ENCODE measurements around the gene NOL12.
"Not testable (repeated sequence)": the region's sequence is repeated elsewhere in the genome, so short reads cannot be mapped to it uniquely, and the experiment has no call there.

NOL12 gene

DNA sequence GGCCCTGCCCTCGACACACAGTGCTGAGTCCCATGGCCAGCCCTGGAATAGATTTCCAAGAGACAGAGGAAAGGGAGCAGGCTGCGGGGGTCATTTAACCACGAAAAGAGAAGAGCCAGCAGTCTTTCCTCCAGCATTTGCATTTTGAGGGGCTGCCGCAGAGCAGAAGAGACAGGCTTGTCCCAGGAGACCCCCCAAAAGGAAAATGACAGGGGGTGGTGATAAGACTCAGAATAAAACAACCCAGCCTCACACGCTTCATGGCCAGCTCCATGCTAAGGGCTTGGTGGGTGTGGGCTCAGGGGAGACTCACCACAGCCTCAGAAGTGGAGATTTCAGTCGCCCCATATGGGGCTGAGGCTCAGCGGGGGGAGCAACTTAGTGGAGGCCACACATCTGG, 27.6 kb downstream of the NOL12 start:
- DNase-seq (ENCODE audit: low spot score), result no peak
- TF ChIP-seq, protein P1, sequence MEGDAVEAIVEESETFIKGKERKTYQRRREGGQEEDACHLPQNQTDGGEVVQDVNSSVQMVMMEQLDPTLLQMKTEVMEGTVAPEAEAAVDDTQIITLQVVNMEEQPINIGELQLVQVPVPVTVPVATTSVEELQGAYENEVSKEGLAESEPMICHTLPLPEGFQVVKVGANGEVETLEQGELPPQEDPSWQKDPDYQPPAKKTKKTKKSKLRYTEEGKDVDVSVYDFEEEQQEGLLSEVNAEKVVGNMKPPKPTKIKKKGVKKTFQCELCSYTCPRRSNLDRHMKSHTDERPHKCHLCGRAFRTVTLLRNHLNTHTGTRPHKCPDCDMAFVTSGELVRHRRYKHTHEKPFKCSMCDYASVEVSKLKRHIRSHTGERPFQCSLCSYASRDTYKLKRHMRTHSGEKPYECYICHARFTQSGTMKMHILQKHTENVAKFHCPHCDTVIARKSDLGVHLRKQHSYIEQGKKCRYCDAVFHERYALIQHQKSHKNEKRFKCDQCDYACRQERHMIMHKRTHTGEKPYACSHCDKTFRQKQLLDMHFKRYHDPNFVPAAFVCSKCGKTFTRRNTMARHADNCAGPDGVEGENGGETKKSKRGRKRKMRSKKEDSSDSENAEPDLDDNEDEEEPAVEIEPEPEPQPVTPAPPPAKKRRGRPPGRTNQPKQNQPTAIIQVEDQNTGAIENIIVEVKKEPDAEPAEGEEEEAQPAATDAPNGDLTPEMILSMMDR (IDR thresholded peaks at IDR 0.05; ENCODE audit: extremely low read depth, missing control alignments), result no peak

DNA sequence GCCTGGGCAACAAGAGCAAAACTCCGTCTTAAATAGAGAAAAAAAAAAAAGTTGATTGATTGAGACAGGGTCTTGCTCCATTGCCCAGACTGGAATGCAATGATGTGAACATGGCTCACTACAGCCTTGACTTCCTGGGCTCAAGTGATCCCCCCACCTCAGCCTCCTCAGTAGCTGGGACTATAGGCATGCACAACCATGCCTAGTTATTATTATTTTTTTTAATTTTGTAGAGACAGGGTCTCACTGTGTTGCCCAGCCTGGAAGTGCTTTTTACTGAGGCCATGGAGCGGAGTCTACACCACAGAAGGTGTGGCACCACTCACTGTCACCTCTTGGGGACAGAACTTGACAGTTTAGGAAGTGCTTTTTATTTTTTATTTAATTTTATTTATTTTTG, 28.5 kb downstream of the NOL12 start:
- DNase-seq (ENCODE audit: low spot score), result no peak
- TF ChIP-seq, protein P1 (IDR thresholded peaks at IDR 0.05; ENCODE audit: extremely low read depth, missing control alignments), result no peak

DNA sequence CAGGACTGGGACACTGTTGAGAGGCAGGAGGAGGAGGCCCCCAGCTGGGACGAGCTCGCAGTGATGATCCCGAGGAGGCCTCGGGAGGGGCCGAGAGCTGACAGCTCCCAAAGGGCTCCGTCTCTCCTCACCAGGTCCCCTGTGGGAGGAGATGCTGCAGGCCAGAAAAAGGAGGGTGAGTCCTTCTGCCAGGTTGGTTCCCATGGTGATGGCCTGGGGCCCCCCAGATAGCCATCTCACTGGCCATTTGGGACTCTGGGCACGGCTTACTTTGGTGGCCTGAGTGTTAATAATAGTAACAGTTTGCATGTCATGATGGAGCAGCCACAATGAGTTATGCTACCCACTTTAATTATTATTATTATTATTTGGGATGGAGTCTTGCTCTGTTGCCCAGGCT, 29.6 kb downstream of the NOL12 start:
- DNase-seq (ENCODE audit: low spot score), result no peak

DNA sequence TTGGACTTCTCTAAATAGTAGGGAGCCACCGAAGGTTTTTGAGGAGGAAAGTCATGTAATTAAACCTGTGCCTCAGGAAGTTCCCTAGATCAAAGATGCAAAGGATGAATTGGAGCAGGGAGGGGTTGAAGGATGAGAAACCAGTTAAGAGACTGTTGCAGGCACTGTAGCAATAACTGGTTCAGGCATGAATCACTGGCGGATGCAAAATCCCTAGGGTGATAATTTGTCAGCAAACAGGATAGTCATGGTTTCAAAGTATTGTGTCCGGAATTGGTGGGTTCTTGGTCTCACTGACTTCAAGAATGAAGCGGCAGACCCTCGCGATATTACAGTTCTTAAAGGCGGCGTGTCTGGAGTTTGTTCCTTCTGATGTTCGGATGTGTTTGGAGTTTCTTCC, 30.6 kb downstream of the NOL12 start:
- TF ChIP-seq, protein P1 (IDR thresholded peaks at IDR 0.05; ENCODE audit: extremely low read depth, missing control alignments), result no peak
- DNase-seq (ENCODE audit: low spot score), result no peak

More for the DNA sequence above, 29.6 kb downstream of the NOL12 start:
- TF ChIP-seq, protein P1 (IDR thresholded peaks at IDR 0.05; ENCODE audit: extremely low read depth, missing control alignments), result no peak

DNA sequence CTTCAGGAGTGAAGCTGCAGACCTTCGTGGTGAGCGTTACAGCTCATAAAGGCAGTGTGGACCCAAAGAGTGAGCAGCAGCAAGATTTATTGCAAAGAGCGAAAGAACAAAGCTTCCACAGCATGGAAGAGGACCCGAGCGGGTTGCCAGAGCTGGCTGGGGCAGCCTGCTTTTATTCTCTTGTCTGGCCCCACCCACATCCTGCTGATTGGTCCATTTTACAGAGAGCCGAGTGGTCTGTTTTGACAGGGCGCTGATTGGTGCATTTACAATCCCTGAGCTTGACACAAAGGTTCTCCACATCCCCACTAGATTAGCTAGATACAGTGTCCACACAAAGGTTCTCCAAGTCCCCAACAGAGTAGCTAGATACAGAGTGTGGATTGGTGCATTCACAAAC, 31.1 kb downstream of the NOL12 start:
- not testable (repeated sequence) for DNase-seq (ENCODE audit: low spot score)

DNA sequence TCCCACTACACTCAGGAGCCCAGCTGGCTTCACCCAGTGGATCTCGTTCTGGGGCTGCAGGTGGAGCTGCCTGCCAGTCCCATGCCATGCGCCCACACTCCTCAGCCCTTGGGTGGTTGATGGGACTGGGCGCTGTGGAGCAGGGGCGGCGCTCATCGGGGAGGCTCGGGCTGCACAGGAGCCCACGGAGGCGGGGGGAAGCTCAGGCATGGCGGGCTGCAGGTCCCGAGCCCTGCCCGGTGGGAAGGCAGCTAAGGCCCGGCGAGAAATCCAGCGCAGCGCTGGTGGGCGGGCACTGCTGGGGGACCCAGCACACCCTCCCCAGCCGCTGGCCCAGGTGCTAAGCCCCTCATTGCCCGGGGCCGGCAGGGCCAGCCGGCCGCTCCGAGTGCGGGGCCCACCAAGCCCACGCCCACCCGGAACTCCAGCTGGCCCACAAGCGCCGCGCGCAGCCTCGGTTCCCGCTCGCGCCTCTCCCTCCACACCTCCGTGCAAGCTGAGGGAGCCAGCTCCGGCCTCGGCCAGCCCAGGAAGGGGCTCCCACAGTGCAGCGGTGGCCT, 31.7 kb downstream of the NOL12 start:
- DNase-seq (ENCODE audit: low spot score), result not testable (repeated sequence)

DNA sequence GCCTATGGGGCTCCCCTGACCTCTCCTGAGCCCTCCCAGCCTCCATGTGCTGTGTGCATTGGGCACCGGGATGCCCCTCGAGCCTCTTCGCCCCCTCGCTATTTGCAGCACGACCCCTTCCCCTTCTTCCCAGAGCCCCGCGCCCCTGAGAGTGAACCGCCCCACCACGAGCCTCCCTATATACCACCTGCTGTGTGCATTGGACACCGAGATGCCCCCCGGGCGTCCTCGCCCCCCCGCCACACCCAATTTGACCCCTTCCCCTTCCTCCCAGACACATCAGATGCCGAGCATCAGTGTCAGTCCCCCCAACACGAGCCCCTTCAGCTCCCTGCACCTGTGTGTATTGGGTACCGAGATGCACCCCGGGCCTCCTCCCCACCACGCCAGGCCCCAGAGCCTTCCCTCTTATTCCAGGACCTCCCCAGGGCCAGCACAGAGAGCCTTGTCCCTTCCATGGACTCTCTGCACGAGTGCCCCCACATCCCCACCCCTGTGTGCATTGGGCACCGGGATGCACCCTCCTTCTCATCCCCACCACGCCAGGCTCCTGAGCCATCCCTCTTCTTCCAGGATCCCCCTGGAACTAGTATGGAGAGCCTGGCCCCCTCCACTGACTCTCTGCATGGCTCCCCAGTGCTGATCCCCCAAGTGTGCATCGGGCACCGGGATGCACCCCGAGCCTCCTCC, 39.6 kb downstream of the NOL12 start:
- TF ChIP-seq, protein P1 (IDR thresholded peaks at IDR 0.05; ENCODE audit: extremely low read depth, missing control alignments), result no peak

DNA sequence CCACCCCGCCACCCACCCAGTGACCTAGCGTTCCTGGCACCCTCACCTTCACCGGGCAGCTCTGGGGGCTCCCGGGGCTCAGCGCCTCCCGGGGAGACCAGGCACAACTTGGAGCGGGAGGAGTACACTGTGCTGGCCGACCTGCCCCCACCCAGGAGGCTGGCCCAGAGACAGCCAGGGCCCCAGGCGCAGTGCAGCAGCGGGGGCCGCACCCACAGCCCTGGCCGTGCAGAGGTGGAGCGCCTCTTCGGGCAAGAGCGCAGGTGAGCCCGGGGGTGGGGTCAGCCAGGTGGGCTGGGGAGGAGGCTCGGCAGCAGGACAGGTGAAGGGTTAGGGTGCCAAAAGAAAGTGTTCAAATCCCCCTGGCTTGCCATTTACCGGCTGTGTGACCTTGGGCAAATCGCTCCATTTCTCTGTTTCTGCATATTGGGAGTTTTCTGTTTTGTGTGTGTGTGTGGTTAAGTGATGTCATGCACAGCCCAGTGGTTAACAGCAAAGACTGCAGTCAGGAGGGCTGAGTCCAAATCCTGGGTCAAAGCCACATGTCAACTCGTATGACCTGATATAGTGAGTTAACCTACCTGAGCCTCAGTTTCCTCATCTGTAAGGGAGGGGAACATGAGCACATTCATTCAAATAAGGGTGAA, 40.2 kb downstream of the NOL12 start:
- no peak for DNase-seq (ENCODE audit: low spot score)
- TF ChIP-seq, protein P1 (IDR thresholded peaks at IDR 0.05; ENCODE audit: extremely low read depth, missing control alignments), result no peak

More for the DNA sequence above, 39.6 kb downstream of the NOL12 start:
- no peak for DNase-seq (ENCODE audit: low spot score)
